ENCODE data around the gene LAG3.

GRCh38 chr12:6771509-6772330 is 600 bp upstream of the LAG3 start:
- TF ChIP-seq EZH2 (IDR thresholded peaks at IDR 0.05): no peak
- TF ChIP-seq POLR2A (IDR thresholded peaks at IDR 0.05; ENCODE audit: borderline replicate concordance, extremely low read depth, insufficient read depth, insufficient read length): no peak
- no peak for TF ChIP-seq SP1 (IDR thresholded peaks at IDR 0.05; ENCODE audit: low read depth)
- no peak for TF ChIP-seq CTCF (IDR thresholded peaks at IDR 0.05 in 2 of 3, conservative IDR thresholded peaks at IDR 0.05 in 1 of 3; ENCODE audit: borderline replicate concordance in 1 of 3, insufficient read depth in 1 of 3, low read depth in 2 of 3, low read length in 2 of 3)
- no peak for TF ChIP-seq REST (IDR thresholded peaks at IDR 0.05; ENCODE audit: low read depth)
- no peak; the same call in 1 of the 2 replicates for TF ChIP-seq POLR2AphosphoS5 (IDR thresholded peaks at IDR 0.05; ENCODE audit: low read depth, low read length)
- TF ChIP-seq YY1 (IDR thresholded peaks at IDR 0.05; ENCODE audit: extremely low read depth, insufficient replicate concordance, low read depth, low read length): no peak
- no peak for TF ChIP-seq CEBPB (IDR thresholded peaks at IDR 0.05; ENCODE audit: low read depth)

All from HCT116 (cell line).